ENCODE data around the gene PRKCE.
A peak's percentile ranks its signal among the peaks of the same experiment; 100 is the strongest.

The PRKCE gene

DNA sequence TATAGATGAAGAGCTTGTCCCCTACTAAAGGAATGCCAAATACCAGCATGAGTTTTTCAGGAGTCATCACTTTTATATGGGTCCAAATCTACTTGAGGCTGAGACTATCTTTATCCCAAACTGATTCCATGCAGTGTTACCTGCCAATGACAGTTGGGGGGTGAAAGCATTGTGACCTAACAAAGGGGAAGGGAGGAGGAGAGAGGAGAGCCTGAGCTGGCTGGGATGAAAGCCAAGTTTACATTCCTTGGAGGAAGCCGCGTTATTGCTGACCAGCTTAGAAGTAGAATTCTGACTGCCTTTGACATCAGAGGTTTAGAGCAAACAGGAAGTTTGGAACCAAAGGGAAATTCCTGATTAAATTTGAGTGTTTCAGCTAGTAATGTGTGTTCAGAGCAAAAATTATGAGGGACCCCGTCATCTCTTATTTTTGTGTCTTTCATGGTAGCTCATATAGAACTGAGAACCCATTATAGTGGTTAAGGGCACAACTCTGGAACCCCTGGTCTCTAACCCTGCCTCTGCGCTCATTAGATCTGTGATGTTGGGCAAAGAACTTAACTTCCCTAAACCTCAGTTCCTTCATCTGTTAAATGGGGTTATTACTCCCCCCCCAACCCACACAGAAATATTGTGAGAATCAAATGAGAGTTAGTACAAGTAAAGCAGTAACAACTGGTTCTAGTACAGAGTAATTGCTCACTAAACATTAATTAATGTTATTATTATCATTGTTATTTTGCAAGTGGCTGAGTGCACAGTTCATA is 446.4 kb downstream of the PRKCE start:
- H3K4me1 ChIP-seq (ENCODE audit: insufficient read depth, insufficient read length) = no peaks in the 10 kb centered on the region
- DNase-seq (ENCODE audit: low read depth, low spot score) = peak; percentile 33
- no peaks in the 10 kb centered on the region for H3K27me3 ChIP-seq (ENCODE audit: insufficient read depth, insufficient read length)
- H3K9me3 ChIP-seq (ENCODE audit: insufficient read depth, low read length) = no peaks in the 10 kb centered on the region
- no peaks in the 10 kb centered on the region for H3K36me3 ChIP-seq (ENCODE audit: insufficient read depth, insufficient read length, low read length)
- TF ChIP-seq ZNF274 (IDR thresholded peaks at IDR 0.05; ENCODE audit: low read depth, low read length) = no peak
- TF ChIP-seq SUZ12 (IDR thresholded peaks at IDR 0.05; ENCODE audit: extremely low read depth, insufficient read depth, insufficient read length) = no peak
- no peak for TF ChIP-seq YY1 (IDR thresholded peaks at IDR 0.05; ENCODE audit: insufficient read depth, insufficient read length)
- no peak overlapping the region for H3K4me3 ChIP-seq (ENCODE audit: insufficient read length, low read depth)
- no peak overlapping the region for H3K9ac ChIP-seq (ENCODE audit: insufficient read length, low read depth)

GRCh38 chr2:46098621-46099062 is 447.2 kb downstream of the PRKCE start:
- no peak for DNase-seq (ENCODE audit: low read depth, low spot score)
- TF ChIP-seq SUZ12 (IDR thresholded peaks at IDR 0.05; ENCODE audit: extremely low read depth, insufficient read depth, insufficient read length) (no peak), YY1 (IDR thresholded peaks at IDR 0.05; ENCODE audit: insufficient read depth, insufficient read length) (no peak), ZNF274 (IDR thresholded peaks at IDR 0.05; ENCODE audit: low read depth, low read length) (no peak)
- H3K4me3 ChIP-seq (ENCODE audit: insufficient read length, low read depth) = no peak overlapping the region
- H3K36me3 ChIP-seq (ENCODE audit: insufficient read depth, insufficient read length, low read length) = no peaks in the 10 kb centered on the region
- H3K4me1 ChIP-seq (ENCODE audit: insufficient read depth, insufficient read length) = no peaks in the 10 kb centered on the region
- no peak overlapping the region for H3K9ac ChIP-seq (ENCODE audit: insufficient read length, low read depth)
- no peaks in the 10 kb centered on the region for H3K27me3 ChIP-seq (ENCODE audit: insufficient read depth, insufficient read length)
- H3K9me3 ChIP-seq (ENCODE audit: insufficient read depth, low read length) = peaks cover 5% of the 10 kb centered on the region; the same call in 1 of the 2 replicates

GRCh38 chr2:46101557-46102220 is 450.2 kb downstream of the PRKCE start:
- TF ChIP-seq SUZ12 (IDR thresholded peaks at IDR 0.05; ENCODE audit: extremely low read depth, insufficient read depth, insufficient read length) (no peak), YY1 (IDR thresholded peaks at IDR 0.05; ENCODE audit: insufficient read depth, insufficient read length) (no peak), ZNF274 (IDR thresholded peaks at IDR 0.05; ENCODE audit: low read depth, low read length) (no peak)
- Histone ChIP-seq H3K27me3 (ENCODE audit: insufficient read depth, insufficient read length) (no peaks in the 10 kb centered on the region), H3K4me1 (ENCODE audit: insufficient read depth, insufficient read length) (no peaks in the 10 kb centered on the region), H3K9me3 (ENCODE audit: insufficient read depth, low read length) (peaks cover 5% of the 10 kb centered on the region; the same call in 1 of the 2 replicates), H3K9ac (ENCODE audit: insufficient read length, low read depth) (no peak overlapping the region), H3K4me3 (ENCODE audit: insufficient read length, low read depth) (no peak overlapping the region), H3K36me3 (ENCODE audit: insufficient read depth, insufficient read length, low read length) (no peaks in the 10 kb centered on the region)
- DNase-seq (ENCODE audit: low read depth, low spot score) = no peak

DNA sequence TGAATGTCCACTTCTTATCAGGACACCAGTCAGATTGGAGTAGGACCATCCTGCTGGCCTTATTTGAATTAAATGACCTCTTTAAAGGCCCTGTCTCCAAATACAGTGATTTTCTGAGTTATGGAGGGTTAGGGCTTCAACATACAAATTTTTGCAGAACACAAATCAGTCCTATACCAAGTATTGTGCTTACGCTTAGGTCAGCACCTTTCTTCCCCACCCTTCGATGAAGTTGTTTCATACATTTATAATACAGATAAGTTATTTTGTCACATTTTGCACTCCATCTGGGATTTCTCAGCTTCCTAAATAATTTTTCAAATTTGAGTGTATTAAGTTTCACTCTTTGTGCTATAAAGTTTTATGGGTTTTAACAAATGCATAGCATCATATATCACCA is 455.2 kb downstream of the PRKCE start:
- DNase-seq (ENCODE audit: low read depth, low spot score) = no peak
- Histone ChIP-seq H3K36me3 (ENCODE audit: insufficient read depth, insufficient read length, low read length) (no peaks in the 10 kb centered on the region), H3K4me3 (ENCODE audit: insufficient read length, low read depth) (no peak overlapping the region), H3K9me3 (ENCODE audit: insufficient read depth, low read length) (peaks cover 5% of the 10 kb centered on the region; the same call in 1 of the 2 replicates), H3K9ac (ENCODE audit: insufficient read length, low read depth) (no peak overlapping the region), H3K27me3 (ENCODE audit: insufficient read depth, insufficient read length) (no peaks in the 10 kb centered on the region), H3K4me1 (ENCODE audit: insufficient read depth, insufficient read length) (no peaks in the 10 kb centered on the region)
- TF ChIP-seq ZNF274 (IDR thresholded peaks at IDR 0.05; ENCODE audit: low read depth, low read length) = no peak
- TF ChIP-seq YY1 (IDR thresholded peaks at IDR 0.05; ENCODE audit: insufficient read depth, insufficient read length) = no peak
- no peak for TF ChIP-seq SUZ12 (IDR thresholded peaks at IDR 0.05; ENCODE audit: extremely low read depth, insufficient read depth, insufficient read length)

- no peak for TF ChIP-seq SUZ12 (IDR thresholded peaks at IDR 0.05; ENCODE audit: extremely low read depth, insufficient read depth, insufficient read length)
- TF ChIP-seq ZNF274 (IDR thresholded peaks at IDR 0.05; ENCODE audit: low read depth, low read length) = no peak
- TF ChIP-seq YY1 (IDR thresholded peaks at IDR 0.05; ENCODE audit: insufficient read depth, insufficient read length) = no peak
- no peaks in the 10 kb centered on the region for H3K9me3 ChIP-seq (ENCODE audit: insufficient read depth, low read length)
- H3K4me1 ChIP-seq (ENCODE audit: insufficient read depth, insufficient read length) = no peaks in the 10 kb centered on the region
- no peak for DNase-seq (ENCODE audit: low read depth, low spot score)
- no peak overlapping the region for H3K4me3 ChIP-seq (ENCODE audit: insufficient read length, low read depth)
- H3K9ac ChIP-seq (ENCODE audit: insufficient read length, low read depth) = no peak overlapping the region
- no peaks in the 10 kb centered on the region for H3K27me3 ChIP-seq (ENCODE audit: insufficient read depth, insufficient read length)
- H3K36me3 ChIP-seq (ENCODE audit: insufficient read depth, insufficient read length, low read length) = no peaks in the 10 kb centered on the region
Observed at GRCh38 chr2:46114996-46115395, 463.5 kb downstream of the PRKCE start.

DNA sequence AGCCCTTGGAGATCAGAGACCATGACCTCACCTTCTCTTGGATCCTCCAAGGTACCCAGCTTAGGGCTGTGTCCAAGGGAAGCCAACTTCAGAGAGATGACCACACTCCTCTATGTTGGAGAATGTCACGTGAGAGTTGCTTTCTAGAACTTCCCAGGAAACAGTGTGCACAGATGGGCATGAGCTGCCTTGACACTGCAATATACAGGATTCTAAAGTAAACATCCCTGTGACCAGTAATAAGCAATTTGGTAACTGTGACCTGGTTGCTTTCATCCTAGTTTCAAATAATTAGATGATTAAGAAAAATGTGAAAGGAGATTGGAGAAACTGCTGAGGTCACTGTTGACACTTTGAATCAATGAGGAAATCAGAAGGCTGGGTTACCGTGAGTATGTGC is 464.7 kb downstream of the PRKCE start:
- no peaks in the 10 kb centered on the region for H3K9me3 ChIP-seq (ENCODE audit: insufficient read depth, low read length)
- H3K4me1 ChIP-seq (ENCODE audit: insufficient read depth, insufficient read length) = no peaks in the 10 kb centered on the region
- no peak overlapping the region for H3K9ac ChIP-seq (ENCODE audit: insufficient read length, low read depth)
- TF ChIP-seq YY1 (IDR thresholded peaks at IDR 0.05; ENCODE audit: insufficient read depth, insufficient read length) (no peak), ZNF274 (IDR thresholded peaks at IDR 0.05; ENCODE audit: low read depth, low read length) (no peak), SUZ12 (IDR thresholded peaks at IDR 0.05; ENCODE audit: extremely low read depth, insufficient read depth, insufficient read length) (no peak)
- no peak overlapping the region for H3K4me3 ChIP-seq (ENCODE audit: insufficient read length, low read depth)
- no peaks in the 10 kb centered on the region for H3K36me3 ChIP-seq (ENCODE audit: insufficient read depth, insufficient read length, low read length)
- H3K27me3 ChIP-seq (ENCODE audit: insufficient read depth, insufficient read length) = no peaks in the 10 kb centered on the region
- no peak for DNase-seq (ENCODE audit: low read depth, low spot score)

DNA sequence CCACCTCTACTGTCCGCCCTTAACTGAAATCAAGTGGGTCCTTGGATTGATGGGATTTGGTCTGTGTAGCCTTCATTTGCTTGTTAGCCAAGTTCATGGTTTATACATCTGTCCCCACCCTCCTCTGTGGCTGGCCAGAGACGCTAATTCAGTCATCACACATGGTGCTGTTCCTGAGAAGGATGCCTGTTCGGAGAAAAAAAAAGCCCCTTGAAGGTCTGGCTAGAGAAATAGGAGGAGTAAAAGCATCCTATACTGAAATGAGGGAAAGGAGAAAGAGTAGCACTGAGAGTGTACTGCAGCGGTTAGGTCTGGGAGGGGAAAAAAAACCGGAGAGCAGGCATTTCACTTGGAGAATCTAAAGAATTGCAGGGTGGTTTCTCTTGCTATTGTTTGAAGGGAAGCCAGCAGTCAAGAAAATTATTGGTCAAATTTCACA is 465.1 kb downstream of the PRKCE start:
- TF ChIP-seq YY1 (IDR thresholded peaks at IDR 0.05; ENCODE audit: insufficient read depth, insufficient read length) = no peak
- TF ChIP-seq SUZ12 (IDR thresholded peaks at IDR 0.05; ENCODE audit: extremely low read depth, insufficient read depth, insufficient read length) = no peak
- TF ChIP-seq ZNF274 (IDR thresholded peaks at IDR 0.05; ENCODE audit: low read depth, low read length) = no peak
- Histone ChIP-seq H3K36me3 (ENCODE audit: insufficient read depth, insufficient read length, low read length) (no peaks in the 10 kb centered on the region), H3K9me3 (ENCODE audit: insufficient read depth, low read length) (no peaks in the 10 kb centered on the region), H3K9ac (ENCODE audit: insufficient read length, low read depth) (no peak overlapping the region), H3K4me1 (ENCODE audit: insufficient read depth, insufficient read length) (no peaks in the 10 kb centered on the region), H3K4me3 (ENCODE audit: insufficient read length, low read depth) (no peak overlapping the region), H3K27me3 (ENCODE audit: insufficient read depth, insufficient read length) (no peaks in the 10 kb centered on the region)
- DNase-seq (ENCODE audit: low read depth, low spot score) = no peak

Data from NT2/D1 (cell line).